NCI-H460 (cell line): Measurements from ENCODE around the gene SPDYE18. TPM values are rescaled to one million over a fixed set of nuclear protein-coding genes. Genes with fewer than 3 reads are reported as not detected.
"Not testable (repeated sequence)": the region's sequence is repeated elsewhere in the genome, so short reads cannot be mapped to it uniquely, and the experiment has no call there.

Source experiments
- DNase-seq: peaks from one replicate; pipeline ENCODE4 v3.0.0-alpha.2; 2016; ENCODE audit warnings: low read depth; ENCODE audit errors: extremely low read depth
- small RNA-seq, 2 experiments: library from RNA; depleted of rRNA; stranded (forward); fragments of <200 nt; gene quantifications; one replicate each; pipeline ENCODE3, GENCODE V24; 2014
- total RNA-seq: library from RNA; depleted of rRNA; stranded (reverse); fragments of >200 nt; shearing (Covaris generic); gene quantifications from 2 replicates; pipeline ENCODE4 v1.2.3, GENCODE V29; 2014; rRNA removed

Gene SPDYE18
- total RNA-seq, 1 experiment from 2014 or later: not detected

DNA sequence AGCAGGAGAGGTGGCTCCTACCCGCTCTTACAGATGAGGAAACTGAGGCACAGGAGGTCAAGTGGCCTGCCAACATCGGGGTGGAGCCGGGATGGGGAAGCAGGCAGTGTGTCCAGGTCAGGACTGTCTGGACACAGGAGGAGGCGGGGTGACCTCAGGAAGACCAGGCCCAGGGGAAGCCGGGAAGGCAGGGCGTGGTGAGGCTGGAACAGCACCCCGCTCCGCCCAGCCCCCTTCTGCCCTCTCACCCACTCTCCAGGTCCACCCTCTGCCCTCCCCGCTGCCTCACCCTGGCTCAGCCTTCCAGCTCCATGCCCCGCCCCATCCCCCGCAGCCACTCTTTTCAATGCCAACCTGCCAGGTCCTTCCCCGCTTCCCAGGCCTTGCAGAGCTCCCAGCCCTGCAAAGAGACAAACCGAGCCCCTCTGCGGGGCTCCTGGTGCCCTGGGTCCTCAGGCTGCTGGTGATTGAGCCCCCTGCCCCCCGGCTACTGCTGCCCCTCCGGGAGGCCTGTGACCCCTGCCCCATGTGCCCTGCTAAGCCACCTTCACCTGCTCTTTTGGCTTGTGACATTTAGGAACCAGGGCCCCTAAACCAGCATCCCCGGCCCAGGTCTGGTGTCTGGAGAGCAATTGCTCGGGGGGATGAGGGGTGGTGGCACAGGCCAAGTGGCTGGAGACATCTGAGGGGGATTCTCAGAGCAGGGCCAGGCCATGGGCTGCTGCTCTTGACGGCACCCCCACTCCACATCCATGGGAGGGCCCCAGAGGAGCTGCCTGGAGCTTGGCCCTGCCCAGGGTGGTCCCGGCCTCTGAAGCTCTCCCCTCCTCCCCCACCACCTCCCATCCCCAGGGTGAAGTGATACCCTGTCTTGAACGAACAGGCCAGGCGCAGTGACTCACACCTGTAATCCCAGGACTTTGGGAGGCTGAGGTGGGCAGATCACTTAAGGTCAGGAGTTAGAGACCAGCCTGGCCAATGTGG is 55.9 kb downstream of the SPDYE18 start:
- DNase-seq: not testable (repeated sequence)

- not testable (repeated sequence) for DNase-seq
Observed at GRCh38 chr7:77005461-77006057, 56.8 kb downstream of the SPDYE18 start.

- DNase-seq: not testable (repeated sequence)
Observed at GRCh38 chr7:77004151-77004550, 58.2 kb downstream of the SPDYE18 start.

DNA sequence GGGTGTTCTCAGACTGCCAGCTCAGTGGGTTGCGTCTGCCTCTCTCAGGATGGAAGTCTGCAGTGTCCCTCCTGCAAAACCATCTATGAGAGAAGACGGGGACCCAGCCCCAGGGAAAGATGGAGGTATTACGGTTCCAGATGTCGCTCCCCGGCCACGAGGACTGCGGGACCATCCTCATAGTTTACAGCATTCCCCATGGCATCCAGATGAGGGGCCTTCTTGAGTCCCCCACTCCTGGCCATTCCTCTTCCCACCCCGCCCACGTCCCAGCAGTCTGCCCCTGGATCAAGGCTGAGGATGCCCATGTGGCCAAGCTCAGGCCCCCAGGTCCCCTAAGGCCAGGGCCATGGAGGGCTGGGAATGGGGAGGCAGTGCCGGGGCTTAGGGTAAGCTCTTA is 59.1 kb downstream of the SPDYE18 start:
- not testable (repeated sequence) for DNase-seq

- not testable (repeated sequence) for DNase-seq
Observed at GRCh38 chr7:77002678-77003233, 59.6 kb downstream of the SPDYE18 start.

DNA sequence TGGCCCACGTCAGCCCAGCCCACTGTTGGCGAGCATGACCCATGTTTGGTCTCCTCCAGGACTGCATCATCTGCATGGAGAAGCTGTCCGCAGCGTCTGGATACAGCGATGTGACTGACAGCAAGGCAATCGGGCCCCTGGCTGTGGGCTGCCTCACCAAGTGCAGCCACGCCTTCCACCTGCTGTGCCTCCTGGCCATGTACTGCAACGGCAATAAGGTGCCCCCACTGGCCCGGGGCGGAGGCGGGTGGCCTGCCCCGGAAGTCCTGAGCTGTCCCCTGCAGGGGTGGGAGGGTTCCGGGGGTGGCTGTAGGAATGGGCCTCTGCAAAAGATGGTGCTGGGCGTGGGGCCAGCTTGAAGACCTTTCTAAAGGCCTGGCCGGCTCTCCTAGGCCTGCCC is 60.3 kb downstream of the SPDYE18 start:
- not testable (repeated sequence) for DNase-seq

Small RNA genes within 50 kb of the gene (small RNA-seq; reads per million reads assigned to genes)
- gene RF00019: 0 reads per million in 2 experiments

Other genes with a start within 250 kb of the SPDYE18 start
- 0.22 TPM in 1 of 2 replicates, not detected in the other for gene SPDYE17, start 30.2 kb downstream of the SPDYE18 start, total RNA-seq
- 0.27 and 0.58 TPM in 2 replicates for gene CCDC146, start 60.1 kb upstream of the SPDYE18 start, total RNA-seq
- 0.66 and 1.7 TPM in 2 replicates for gene FGL2, start 137.3 kb upstream of the SPDYE18 start, total RNA-seq